B cell (primary cell): ENCODE measurements around the gene NBEA. TPM values are rescaled to one million over a fixed set of nuclear protein-coding genes. Genes with fewer than 3 reads are reported as not detected.

Experiments used
- ATAC-seq: fragments of 200-7000 bp; cut with Tn5 transposase; one replicate; pipeline ENCODE4 v1.10.0; 2021; ENCODE audit warnings: low read depth, mild to moderate bottlenecking, moderate number of reproducible peaks, moderate library complexity
- CTCF ChIA-PET: fragments of 350-600 bp; sonication (Branson Sonifier 250); formaldehyde crosslinking; loops from one replicate; lab custom pipeline; 2021; ENCODE audit warnings: antibody characterized with exemption, inconsistent platforms; lab: Charles Lee
- POLR2A ChIA-PET: fragments of 350-600 bp; sonication (Branson Sonifier 250); formaldehyde crosslinking; loops from one replicate; lab custom pipeline; 2021; ENCODE audit warnings: antibody characterized with exemption; lab: Charles Lee
- DNase-seq: peaks from one replicate; pipeline ENCODE4 v3.0.0; 2013
- H2AFZ ChIP-seq: 2 replicates; pipeline ENCODE4 v1.6.1; 2012; ENCODE audit warnings: mild to moderate bottlenecking, low read depth, low read length; ENCODE audit not compliant: insufficient read depth, poor library complexity, severe bottlenecking
- H3K27ac ChIP-seq, 2 donors: 1 replicate in 1 of 2; 2 replicates in 1 of 2; pipeline ENCODE4 v1.5.1; 2012 to 2013; ENCODE audit warnings: low read length in 2 of 2, mild to moderate bottlenecking in 2 of 2, moderate library complexity in 1 of 2
- H3K27me3 ChIP-seq, 4 experiments: fragments of 200-600 bp in 1 of 4; sonication (generic) in 1 of 4; replicated peaks in 1 of 4; 1 replicate in 2 of 4; 2 replicates in 2 of 4; pipeline versions ENCODE4 v1.6.1 to v1.7.0; 2013 to 2016; ENCODE audit warnings: low read length in 3 of 4, mild to moderate bottlenecking in 2 of 4, mixed read lengths in 1 of 4, moderate library complexity in 1 of 4; ENCODE audit not compliant: insufficient read depth in 4 of 4, control insufficient read depth in 3 of 4; ENCODE audit errors: control extremely low read depth in 1 of 4
- H3K36me3 ChIP-seq, 2 experiments: replicated peaks in 1 of 2; 1 replicate in 1 of 2; 2 replicates in 1 of 2; pipeline versions ENCODE4 v1.6.1 to v1.7.1; 2013; ENCODE audit warnings: low read length in 1 of 2; ENCODE audit not compliant: insufficient read depth in 2 of 2, control insufficient read depth in 1 of 2; ENCODE audit errors: control extremely low read depth in 1 of 2, extremely low read depth in 1 of 2
- H3K4me1 ChIP-seq, 2 donors: fragments of 200-600 bp in 1 of 2; sonication (generic) in 1 of 2; 1 replicate in 1 of 2; 2 replicates in 1 of 2; pipeline versions ENCODE4 v1.5.1 to v1.6.1; 2013 to 2017; ENCODE audit warnings: low read length in 2 of 2; ENCODE audit not compliant: control insufficient read depth in 2 of 2, insufficient read depth in 2 of 2
- H3K4me2 ChIP-seq: replicated peaks from 2 replicates; pipeline ENCODE3; 2012; ENCODE audit warnings: mild to moderate bottlenecking, low read depth, low read length; ENCODE audit not compliant: poor library complexity, severe bottlenecking
- H3K4me3 ChIP-seq, 5 experiments: fragments of 200-600 bp in 1 of 5; sonication (generic) in 1 of 5; 1 replicate in 3 of 5; 2 replicates in 2 of 5; pipeline versions ENCODE4 v1.5.1 to v1.7.0; 2011 to 2016; ENCODE audit warnings: low read length in 4 of 5, mild to moderate bottlenecking in 4 of 5, low read depth in 2 of 5, control low read depth in 1 of 5, moderate library complexity in 1 of 5; ENCODE audit not compliant: insufficient read depth in 1 of 5; ENCODE audit errors: control extremely low read depth in 1 of 5, extremely low read depth in 1 of 5
- H3K79me2 ChIP-seq: fragments of 200-600 bp; sonication (generic); one replicate; pipeline ENCODE4 v1.6.0; 2016; ENCODE audit warnings: low read length; ENCODE audit not compliant: control insufficient read depth, insufficient read depth
- H3K9ac ChIP-seq: fragments of 200-600 bp; sonication (generic); 2 replicates; pipeline ENCODE4 v1.6.1; 2017; ENCODE audit warnings: mild to moderate bottlenecking, low read length, moderate library complexity
- H3K9me3 ChIP-seq, 3 donors: one replicate each; pipeline versions ENCODE4 v1.6.1 to v1.7.1; 2013; ENCODE audit warnings: low read length in 2 of 3; ENCODE audit not compliant: control insufficient read depth in 2 of 3, insufficient read depth in 1 of 3; ENCODE audit errors: control extremely low read depth in 1 of 3
- H4K20me1 ChIP-seq: 2 replicates; pipeline ENCODE4 v1.6.0; 2012; ENCODE audit warnings: mild to moderate bottlenecking, low read length; ENCODE audit not compliant: insufficient read depth, control insufficient read depth, poor library complexity, severe bottlenecking
- H3K27ac Mint-ChIP-seq: one replicate; pipeline ENCODE4 v1.8.0; 2021; ENCODE audit warnings: mixed read lengths
- H3K27me3 Mint-ChIP-seq: one replicate; pipeline ENCODE4 v1.8.0; 2021; ENCODE audit warnings: mixed read lengths
- H3K4me1 Mint-ChIP-seq: one replicate; pipeline ENCODE4 v1.8.0; 2021; ENCODE audit warnings: mixed read lengths
- H3K4me3 Mint-ChIP-seq: one replicate; pipeline ENCODE4 v1.8.0; 2021; ENCODE audit warnings: mixed read lengths
- H3K9me3 Mint-ChIP-seq: one replicate; pipeline ENCODE4 v1.8.0; 2022; ENCODE audit warnings: mixed read lengths; ENCODE audit not compliant: insufficient read depth
- EZH2 ChIP-seq: IDR thresholded peaks from 2 replicates; pipeline ENCODE4 v1.6.1; 2012; ENCODE audit warnings: borderline replicate concordance, low read depth, mild to moderate bottlenecking, moderate library complexity, low read length; ENCODE audit not compliant: insufficient read depth, poor library complexity, severe bottlenecking
- WGBS: methylation state at CpG from one replicate; pipeline ENCODE4 v1.1.5; 2013; ENCODE audit warnings: missing lambda C conversion rate; ENCODE audit not compliant: insufficient coverage; 5-methylcytosine and 5-hydroxymethylcytosine counted together
- intact Hi-C: fragments of 100-400 bp; cut with micrococcal nuclease; formaldehyde crosslinking; loops from one replicate; pipeline ENCODE4 v1.10.0; 2022
- polyA plus RNA-seq: library from polyadenylated mRNA; depleted of rRNA; stranded (reverse); fragments of >200 nt; gene quantifications from 2 replicates; pipeline ENCODE4 v1.2.3, GENCODE V29; 2012
- total RNA-seq, 2 donors: library from RNA; stranded (reverse); fragments of 120-200 nt in 1 of 2; gene quantifications; 1 replicate in 1 of 2; 2 replicates in 1 of 2; pipeline versions ENCODE4 v1.2.3 to v1.2.4, GENCODE V29; 2013 to 2022
- TF ChIP-seq, protein P1 (sequence below): fragments of 200-600 bp; IDR thresholded peaks from one replicate; pipeline ENCODE4 v1.8.0; 2022; ENCODE audit warnings: antibody characterized with exemption, mild to moderate bottlenecking

NBEA gene
- total and polyA plus RNA-seq, 2 donors (not counting 1 experiment from before 2014, with no cell fraction given), result 1.5 to 10.7 TPM

DNA sequence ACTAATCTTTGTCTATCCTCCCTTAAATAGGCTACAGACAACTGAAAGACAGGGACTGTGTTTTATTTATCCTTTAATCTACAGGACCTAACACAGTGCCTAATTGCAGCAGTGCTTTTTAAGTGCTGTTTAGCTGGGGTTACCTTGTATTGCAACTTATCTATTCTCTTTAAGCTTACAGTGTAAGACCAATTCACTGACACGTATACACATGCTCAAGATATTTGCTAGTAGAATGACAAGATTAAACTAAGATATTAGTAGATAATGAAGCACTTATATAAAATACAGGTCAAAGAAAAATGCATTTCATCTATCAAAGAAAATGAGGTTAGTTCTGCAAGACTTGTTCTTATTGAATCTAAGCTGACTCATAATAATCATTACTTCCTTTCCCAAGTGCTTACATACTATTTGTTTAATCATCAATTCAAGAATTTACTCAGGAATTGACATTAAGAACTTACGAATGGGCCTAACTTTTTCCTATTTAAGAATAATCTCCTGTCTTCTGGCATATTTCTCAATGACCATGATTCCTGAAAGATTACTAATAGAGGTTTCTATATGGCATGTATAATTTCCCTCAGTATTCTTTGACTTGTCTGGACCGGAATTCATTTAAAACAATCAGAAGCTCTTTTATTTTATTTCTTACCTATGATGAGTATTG is 610.2 kb downstream of the NBEA start:
- H3K9me3 ChIP-seq, result no peaks in the 10 kb centered on the region
- H3K27ac Mint-ChIP-seq, result no peak overlapping the region
- H3K4me2 ChIP-seq, result no peak overlapping the region
- H3K9ac ChIP-seq, result no peak overlapping the region
- H3K79me2 ChIP-seq, result no peaks in the 10 kb centered on the region
- H3K27me3 Mint-ChIP-seq, result no peaks in the 10 kb centered on the region
- H3K4me3 Mint-ChIP-seq, result no peak overlapping the region
- H3K9me3 Mint-ChIP-seq, result no peaks in the 10 kb centered on the region
- H3K4me1 Mint-ChIP-seq, result no peaks in the 10 kb centered on the region
- H3K36me3 ChIP-seq, result no peaks in the 10 kb centered on the region
- ChIA-PET CTCF (no interaction called here), POLR2A (no interaction called here)
- no CpG with 5 or more reads among the region's 3 CpGs for WGBS
- DNase-seq (no peak), ATAC-seq (no peak)
- H3K27ac ChIP-seq, result no peak overlapping the region
- H2AFZ ChIP-seq, result no peak overlapping the region
- H4K20me1 ChIP-seq, result no peaks in the 10 kb centered on the region
- TF ChIP-seq, protein P1, sequence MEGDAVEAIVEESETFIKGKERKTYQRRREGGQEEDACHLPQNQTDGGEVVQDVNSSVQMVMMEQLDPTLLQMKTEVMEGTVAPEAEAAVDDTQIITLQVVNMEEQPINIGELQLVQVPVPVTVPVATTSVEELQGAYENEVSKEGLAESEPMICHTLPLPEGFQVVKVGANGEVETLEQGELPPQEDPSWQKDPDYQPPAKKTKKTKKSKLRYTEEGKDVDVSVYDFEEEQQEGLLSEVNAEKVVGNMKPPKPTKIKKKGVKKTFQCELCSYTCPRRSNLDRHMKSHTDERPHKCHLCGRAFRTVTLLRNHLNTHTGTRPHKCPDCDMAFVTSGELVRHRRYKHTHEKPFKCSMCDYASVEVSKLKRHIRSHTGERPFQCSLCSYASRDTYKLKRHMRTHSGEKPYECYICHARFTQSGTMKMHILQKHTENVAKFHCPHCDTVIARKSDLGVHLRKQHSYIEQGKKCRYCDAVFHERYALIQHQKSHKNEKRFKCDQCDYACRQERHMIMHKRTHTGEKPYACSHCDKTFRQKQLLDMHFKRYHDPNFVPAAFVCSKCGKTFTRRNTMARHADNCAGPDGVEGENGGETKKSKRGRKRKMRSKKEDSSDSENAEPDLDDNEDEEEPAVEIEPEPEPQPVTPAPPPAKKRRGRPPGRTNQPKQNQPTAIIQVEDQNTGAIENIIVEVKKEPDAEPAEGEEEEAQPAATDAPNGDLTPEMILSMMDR, result no peak
- TF ChIP-seq EZH2, result no peak
- no peaks in the 10 kb centered on the region for H3K4me1 ChIP-seq
- H3K27me3 ChIP-seq, result no peaks in the 10 kb centered on the region
- intact Hi-C loops, result no loop called here
- no peak overlapping the region for H3K4me3 ChIP-seq

DNA sequence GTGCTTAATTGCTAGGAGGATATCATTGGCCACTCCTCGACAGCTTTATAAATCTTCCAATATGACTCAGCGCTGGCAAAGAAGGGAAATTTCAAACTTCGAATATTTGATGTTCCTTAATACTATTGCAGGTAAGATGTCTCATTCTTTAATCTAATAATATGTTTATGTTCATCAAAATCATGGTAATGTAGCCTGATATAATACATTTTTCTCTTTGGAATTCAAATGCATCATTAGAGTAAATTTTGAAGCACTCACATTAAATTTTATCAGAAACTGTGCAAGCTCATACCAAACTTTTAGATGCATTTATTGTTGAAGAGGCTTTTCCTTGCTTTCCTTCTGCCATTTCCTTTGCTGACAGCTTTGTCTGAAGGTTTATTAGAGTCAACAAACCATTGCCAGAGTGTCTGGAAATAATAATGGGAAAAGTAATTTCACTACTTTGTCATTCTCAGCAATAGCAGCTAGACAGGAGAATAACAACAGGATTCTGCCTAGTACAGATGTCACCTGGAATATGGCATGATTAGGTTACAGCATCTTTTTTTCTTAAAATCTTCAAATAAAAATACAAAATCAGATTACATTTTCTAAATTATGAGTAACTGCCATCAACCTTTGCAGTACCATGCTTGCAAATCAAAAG is 613.0 kb downstream of the NBEA start:
- H3K4me3 ChIP-seq, result no peak overlapping the region
- no peaks in the 10 kb centered on the region for H3K27me3 ChIP-seq
- H3K27me3 Mint-ChIP-seq, result no peaks in the 10 kb centered on the region
- no peaks in the 10 kb centered on the region for H3K79me2 ChIP-seq
- no CpG with 5 or more reads among the region's 3 CpGs for WGBS
- no peaks in the 10 kb centered on the region for H3K4me1 Mint-ChIP-seq
- CTCF ChIA-PET, result no interaction called here
- H3K36me3 ChIP-seq, result no peaks in the 10 kb centered on the region
- no peaks in the 10 kb centered on the region for H4K20me1 ChIP-seq
- no peaks in the 10 kb centered on the region for H3K9me3 Mint-ChIP-seq
- H3K27ac ChIP-seq, result no peak overlapping the region
- no peak for ATAC-seq
- POLR2A ChIA-PET, result no interaction called here
- DNase-seq, result no peak
- H3K9ac ChIP-seq, result no peak overlapping the region
- no peak overlapping the region for H3K4me2 ChIP-seq
- TF ChIP-seq EZH2, result no peak
- no peak overlapping the region for H3K4me3 Mint-ChIP-seq
- no peak overlapping the region for H3K27ac Mint-ChIP-seq
- H3K4me1 ChIP-seq, result no peaks in the 10 kb centered on the region
- intact Hi-C loops, result no loop called here
- no peak overlapping the region for H2AFZ ChIP-seq
- no peaks in the 10 kb centered on the region for H3K9me3 ChIP-seq
